Vagina (tissue), 2 donors: ENCODE data around the gene ETS2. TPM values are rescaled to one million over a fixed set of nuclear protein-coding genes. Genes with fewer than 3 reads are reported as not detected.

Experiments used
- DNase-seq, 2 donors: peaks; one replicate each; pipeline ENCODE4 v3.0.0-alpha.2; 2017; ENCODE audit errors: extremely low spot score in 2 of 2
- H3K27ac ChIP-seq: fragments of 200-600 bp; sonication (generic); one replicate; pipeline ENCODE4 v1.5.1; 2019
- H3K27me3 ChIP-seq: fragments of 200-600 bp; sonication (generic); one replicate; pipeline ENCODE4 v1.5.1; 2019
- H3K36me3 ChIP-seq, 2 donors: fragments of 200-600 bp; sonication (generic); one replicate each; pipeline ENCODE4 v1.5.1; 2017 to 2019
- H3K4me1 ChIP-seq: fragments of 200-600 bp; sonication (generic); one replicate; pipeline ENCODE4 v1.5.1; 2019
- H3K4me3 ChIP-seq, 2 donors: fragments of 200-600 bp; sonication (generic); 1 replicate in 1 of 2; 2 replicates in 1 of 2; pipeline ENCODE4 v1.5.1; 2016 to 2019
- H3K9me3 ChIP-seq: fragments of 200-600 bp; sonication (generic); one replicate; pipeline ENCODE4 v1.5.1; 2019
- CTCF ChIP-seq, 3 experiments: fragments of 450-650 bp in 2 of 3; fragments of 200-600 bp in 1 of 3; sonication (generic) in 1 of 3; IDR thresholded peaks; one replicate each; pipeline ENCODE4 v1.5.1; 2017 to 2019; ENCODE audit warnings: antibody characterized with exemption in 3 of 3, mild to moderate bottlenecking in 2 of 3, moderate library complexity in 2 of 3
- POLR2A ChIP-seq, 2 donors: fragments of 450-650 bp; IDR thresholded peaks; one replicate each; pipeline ENCODE4 v1.6.1; 2017; ENCODE audit warnings: antibody characterized with exemption in 2 of 2, mild to moderate bottlenecking in 2 of 2, moderate library complexity in 2 of 2
- POLR2AphosphoS5 ChIP-seq, 2 donors: sonication (generic); formaldehyde crosslinking; IDR thresholded peaks; one replicate each; pipeline ENCODE4 v1.9.0; 2017; ENCODE audit warnings: antibody characterized with exemption in 2 of 2, mild to moderate bottlenecking in 2 of 2, low read depth in 1 of 2; ENCODE audit not compliant: insufficient read depth in 1 of 2
- intact Hi-C: fragments of 100-400 bp; cut with DNase I; formaldehyde crosslinking; loops from one replicate; pipeline ENCODE4 v1.15.1; 2023
- total RNA-seq: library from RNA; depleted of rRNA; stranded (reverse); fragments of >200 nt; gene quantifications from one replicate; pipeline ENCODE4 v1.2.3, GENCODE V29; 2016

Gene ETS2
- total RNA-seq, 1 donor from 2014 or later, result 134 TPM

- peaks cover 12% of the 10 kb centered on the region for H3K4me1 ChIP-seq
- H3K4me3 ChIP-seq, result no peak overlapping the region
- no peaks in the 10 kb centered on the region for H3K27me3 ChIP-seq
- TF ChIP-seq POLR2AphosphoS5 (IDR thresholded peaks at IDR 0.05; ENCODE audit: insufficient read depth in 1 of 2, low read depth in 1 of 2) (no peak), POLR2A (IDR thresholded peaks at IDR 0.05) (no peak), CTCF (IDR thresholded peaks at IDR 0.05) (no peak)
- no peaks in the 10 kb centered on the region for H3K36me3 ChIP-seq
- no peaks in the 10 kb centered on the region for H3K9me3 ChIP-seq
- no peak for DNase-seq
- no peak overlapping the region for H3K27ac ChIP-seq
- intact Hi-C loops, result no loop called here
Observed at GRCh38 chr21:38852278-38852677, 46.5 kb downstream of the ETS2 start.

GRCh38 chr21:38852708-38853107 is 47.0 kb downstream of the ETS2 start:
- intact Hi-C loops, result no loop called here
- TF ChIP-seq POLR2AphosphoS5 (IDR thresholded peaks at IDR 0.05; ENCODE audit: insufficient read depth in 1 of 2, low read depth in 1 of 2), result no peak
- no peak for TF ChIP-seq CTCF (IDR thresholded peaks at IDR 0.05)
- TF ChIP-seq POLR2A (IDR thresholded peaks at IDR 0.05), result no peak
- H3K9me3 ChIP-seq, result no peaks in the 10 kb centered on the region
- no peak overlapping the region for H3K4me3 ChIP-seq
- no peaks in the 10 kb centered on the region for H3K27me3 ChIP-seq
- no peak for DNase-seq
- H3K36me3 ChIP-seq, result no peaks in the 10 kb centered on the region
- H3K4me1 ChIP-seq, result peaks cover 8% of the 10 kb centered on the region
- H3K27ac ChIP-seq, result no peak overlapping the region

- Histone ChIP-seq H3K4me1 (peaks cover under 1% of the 10 kb centered on the region), H3K4me3 (no peak overlapping the region), H3K36me3 (no peaks in the 10 kb centered on the region), H3K9me3 (no peaks in the 10 kb centered on the region), H3K27me3 (no peaks in the 10 kb centered on the region), H3K27ac (no peak overlapping the region)
- DNase-seq, result no peak
- intact Hi-C loops, result no loop called here
- TF ChIP-seq CTCF (IDR thresholded peaks at IDR 0.05), result no peak
- no peak for TF ChIP-seq POLR2A (IDR thresholded peaks at IDR 0.05)
- peak; percentile 20 to 44 for TF ChIP-seq POLR2AphosphoS5 (IDR thresholded peaks at IDR 0.05; ENCODE audit: insufficient read depth in 1 of 2, low read depth in 1 of 2)
Observed at GRCh38 chr21:38853421-38853919, 47.7 kb downstream of the ETS2 start.

GRCh38 chr21:38857152-38857825 is 51.6 kb downstream of the ETS2 start:
- no peak overlapping the region for H3K27ac ChIP-seq
- no peak overlapping the region for H3K4me3 ChIP-seq
- H3K27me3 ChIP-seq, result no peaks in the 10 kb centered on the region
- DNase-seq, result no peak
- no peaks in the 10 kb centered on the region for H3K9me3 ChIP-seq
- intact Hi-C loops, result no loop called here
- no peaks in the 10 kb centered on the region for H3K4me1 ChIP-seq
- TF ChIP-seq CTCF (IDR thresholded peaks at IDR 0.05) (no peak), POLR2A (IDR thresholded peaks at IDR 0.05) (no peak), POLR2AphosphoS5 (IDR thresholded peaks at IDR 0.05; ENCODE audit: insufficient read depth in 1 of 2, low read depth in 1 of 2) (no peak)
- no peaks in the 10 kb centered on the region for H3K36me3 ChIP-seq
